Glutamatergic neuron (in vitro differentiated cells): Measurements from ENCODE around the gene CCS. TPM values are rescaled to one million over a fixed set of nuclear protein-coding genes. Genes with fewer than 3 reads are reported as not detected.

Experiments
- DNase-seq: peaks from one replicate; pipeline ENCODE4 v3.0.0; 2022
- H3K27ac Mint-ChIP-seq: one replicate; pipeline ENCODE4 v1.8.0; 2020; ENCODE audit warnings: mild to moderate bottlenecking, mixed read lengths, inconsistent platforms; ENCODE audit not compliant: unreplicated experiment
- H3K27me3 Mint-ChIP-seq: one replicate; pipeline ENCODE4 v1.8.0; 2020; ENCODE audit warnings: mild to moderate bottlenecking, moderate library complexity, mixed read lengths, inconsistent platforms; ENCODE audit not compliant: unreplicated experiment
- H3K36me3 Mint-ChIP-seq: one replicate; pipeline ENCODE4 v1.8.0; 2020; ENCODE audit warnings: mild to moderate bottlenecking, mixed read lengths, inconsistent platforms; ENCODE audit not compliant: unreplicated experiment
- H3K4me1 Mint-ChIP-seq: one replicate; pipeline ENCODE4 v1.8.0; 2020; ENCODE audit warnings: mild to moderate bottlenecking, low read depth, mixed read lengths, inconsistent platforms; ENCODE audit not compliant: unreplicated experiment
- H3K4me3 Mint-ChIP-seq: one replicate; pipeline ENCODE4 v1.8.0; 2020; ENCODE audit warnings: mild to moderate bottlenecking, mixed read lengths, inconsistent platforms; ENCODE audit not compliant: unreplicated experiment
- H3K9me3 Mint-ChIP-seq: one replicate; pipeline ENCODE4 v1.8.0; 2020; ENCODE audit warnings: mild to moderate bottlenecking, moderate library complexity, mixed read lengths, inconsistent platforms; ENCODE audit not compliant: unreplicated experiment
- total RNA-seq: library from RNA; stranded (reverse); fragmentation: NEBNext Ultra II Directional; extraction: Animal tissue kit (Norgen Biotek cat#: 25700); gene quantifications from one replicate; pipeline ENCODE4 v1.2.1, GENCODE V29; 2021; ENCODE audit not compliant: unreplicated experiment
- TF ChIP-seq, protein P1 (sequence below): fragments of 200-600 bp; sonication (generic); IDR thresholded peaks from one replicate; pipeline ENCODE4 v1.5.0; 2021; ENCODE audit not compliant: partially characterized antibody, unreplicated experiment

CCS gene
- total RNA-seq, 1 donor from 2014 or later: 65.1 TPM

DNA sequence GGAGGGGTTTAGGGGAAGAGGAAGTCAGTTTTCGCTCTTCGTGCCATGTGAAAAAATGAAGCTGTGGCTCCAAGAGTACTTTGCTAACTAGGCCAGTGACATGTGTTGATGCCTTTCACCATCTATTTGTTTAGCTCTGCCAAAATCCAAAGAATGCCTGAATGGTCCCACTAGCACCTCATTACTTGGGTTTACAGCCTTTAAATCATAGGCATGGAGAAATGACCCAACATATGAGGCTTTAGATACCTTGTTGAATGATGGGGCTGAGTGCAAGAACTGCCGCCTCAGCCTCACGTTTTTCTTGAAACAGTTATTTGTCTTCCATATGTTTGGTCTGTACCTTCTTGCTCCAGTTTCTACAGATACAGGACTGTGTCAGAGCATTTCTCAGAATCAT lies 53.8 kb downstream of the CCS start:
- Mint-ChIP-seq H3K27ac (no peak overlapping the region), H3K36me3 (no peaks in the 10 kb centered on the region), H3K4me1 (peaks cover 35% of the 10 kb centered on the region), H3K4me3 (peak overlapping the region; percentile 93), H3K9me3 (peaks cover 5% of the 10 kb centered on the region), H3K27me3 (peaks cover 5% of the 10 kb centered on the region)
- TF ChIP-seq, protein P1, sequence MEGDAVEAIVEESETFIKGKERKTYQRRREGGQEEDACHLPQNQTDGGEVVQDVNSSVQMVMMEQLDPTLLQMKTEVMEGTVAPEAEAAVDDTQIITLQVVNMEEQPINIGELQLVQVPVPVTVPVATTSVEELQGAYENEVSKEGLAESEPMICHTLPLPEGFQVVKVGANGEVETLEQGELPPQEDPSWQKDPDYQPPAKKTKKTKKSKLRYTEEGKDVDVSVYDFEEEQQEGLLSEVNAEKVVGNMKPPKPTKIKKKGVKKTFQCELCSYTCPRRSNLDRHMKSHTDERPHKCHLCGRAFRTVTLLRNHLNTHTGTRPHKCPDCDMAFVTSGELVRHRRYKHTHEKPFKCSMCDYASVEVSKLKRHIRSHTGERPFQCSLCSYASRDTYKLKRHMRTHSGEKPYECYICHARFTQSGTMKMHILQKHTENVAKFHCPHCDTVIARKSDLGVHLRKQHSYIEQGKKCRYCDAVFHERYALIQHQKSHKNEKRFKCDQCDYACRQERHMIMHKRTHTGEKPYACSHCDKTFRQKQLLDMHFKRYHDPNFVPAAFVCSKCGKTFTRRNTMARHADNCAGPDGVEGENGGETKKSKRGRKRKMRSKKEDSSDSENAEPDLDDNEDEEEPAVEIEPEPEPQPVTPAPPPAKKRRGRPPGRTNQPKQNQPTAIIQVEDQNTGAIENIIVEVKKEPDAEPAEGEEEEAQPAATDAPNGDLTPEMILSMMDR: no peak
- no peak for DNase-seq

DNA sequence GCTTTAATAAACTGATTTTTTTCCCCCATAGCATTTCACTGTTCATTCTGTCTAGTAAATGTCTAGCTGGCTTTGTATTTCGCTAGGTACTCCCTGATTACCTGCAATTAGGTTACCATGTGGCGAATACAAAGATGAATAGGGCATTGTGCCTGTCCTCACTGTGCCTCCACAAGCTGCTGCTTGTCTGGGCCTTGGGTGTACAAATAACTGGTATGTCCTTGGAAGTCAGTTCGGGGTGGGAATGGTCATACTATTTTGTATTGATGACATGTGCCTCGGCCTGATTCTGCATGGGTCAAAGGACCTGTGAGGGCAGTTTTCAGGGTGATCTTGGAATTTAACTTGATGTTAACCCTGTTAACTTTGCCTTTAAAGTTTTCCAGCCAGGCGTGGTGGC lies 56.9 kb downstream of the CCS start:
- TF ChIP-seq, protein P1: no peak
- no peak overlapping the region for H3K4me3 Mint-ChIP-seq
- no peak for DNase-seq
- H3K4me1 Mint-ChIP-seq: peaks cover 13% of the 10 kb centered on the region
- peaks cover 3% of the 10 kb centered on the region for H3K9me3 Mint-ChIP-seq
- H3K36me3 Mint-ChIP-seq: no peaks in the 10 kb centered on the region
- no peak overlapping the region for H3K27ac Mint-ChIP-seq
- peaks cover 2% of the 10 kb centered on the region for H3K27me3 Mint-ChIP-seq

DNA sequence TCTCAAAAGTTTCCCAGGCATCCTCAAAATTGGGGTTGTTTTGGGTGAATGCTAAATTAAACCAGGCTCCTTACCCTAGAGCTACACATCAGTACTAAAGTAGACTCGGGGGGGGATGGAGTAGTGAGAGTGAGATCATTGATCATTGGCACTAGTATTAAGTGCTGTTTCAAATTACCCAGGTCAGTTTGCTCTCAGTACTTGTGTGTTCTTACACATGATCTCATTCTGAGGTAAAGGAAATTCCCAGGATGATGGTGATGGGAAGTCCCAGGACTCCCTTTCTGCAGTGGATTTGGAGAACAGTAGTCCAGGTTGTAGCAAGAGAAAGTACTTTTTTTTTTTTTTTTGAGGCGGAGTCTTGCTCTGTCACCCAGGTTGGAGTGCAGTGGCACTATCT lies 58.0 kb downstream of the CCS start:
- no peak for DNase-seq
- TF ChIP-seq, protein P1: no peak
- no peak overlapping the region for H3K27ac Mint-ChIP-seq
- peaks cover 3% of the 10 kb centered on the region for H3K9me3 Mint-ChIP-seq
- no peaks in the 10 kb centered on the region for H3K36me3 Mint-ChIP-seq
- peaks cover 2% of the 10 kb centered on the region for H3K27me3 Mint-ChIP-seq
- H3K4me3 Mint-ChIP-seq: no peak overlapping the region
- H3K4me1 Mint-ChIP-seq: peaks cover 3% of the 10 kb centered on the region

DNA sequence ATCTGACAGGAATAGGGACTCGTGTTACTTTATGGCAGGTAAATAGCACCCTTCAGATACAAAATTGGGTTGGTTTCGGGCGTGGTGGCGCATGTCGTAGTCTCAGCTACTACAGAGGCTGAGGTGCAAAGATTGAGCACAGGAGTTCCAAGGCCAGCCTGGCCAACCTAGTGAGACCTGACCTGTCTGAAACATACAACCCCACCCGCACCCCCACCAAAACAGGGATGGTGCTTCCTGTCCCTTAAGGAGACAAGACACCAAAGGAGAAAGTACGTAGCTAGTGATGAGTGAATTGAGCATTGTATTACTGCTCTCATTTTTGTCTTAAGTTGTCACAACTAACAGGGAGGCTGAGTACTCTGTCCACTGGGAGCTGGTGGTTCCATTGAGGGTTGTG lies 59.7 kb downstream of the CCS start:
- no peak overlapping the region for H3K4me3 Mint-ChIP-seq
- peaks cover 1% of the 10 kb centered on the region for H3K9me3 Mint-ChIP-seq
- TF ChIP-seq, protein P1: no peak
- H3K27me3 Mint-ChIP-seq: peaks cover 2% of the 10 kb centered on the region
- DNase-seq: no peak
- H3K36me3 Mint-ChIP-seq: no peaks in the 10 kb centered on the region
- no peaks in the 10 kb centered on the region for H3K4me1 Mint-ChIP-seq
- no peak overlapping the region for H3K27ac Mint-ChIP-seq

DNA sequence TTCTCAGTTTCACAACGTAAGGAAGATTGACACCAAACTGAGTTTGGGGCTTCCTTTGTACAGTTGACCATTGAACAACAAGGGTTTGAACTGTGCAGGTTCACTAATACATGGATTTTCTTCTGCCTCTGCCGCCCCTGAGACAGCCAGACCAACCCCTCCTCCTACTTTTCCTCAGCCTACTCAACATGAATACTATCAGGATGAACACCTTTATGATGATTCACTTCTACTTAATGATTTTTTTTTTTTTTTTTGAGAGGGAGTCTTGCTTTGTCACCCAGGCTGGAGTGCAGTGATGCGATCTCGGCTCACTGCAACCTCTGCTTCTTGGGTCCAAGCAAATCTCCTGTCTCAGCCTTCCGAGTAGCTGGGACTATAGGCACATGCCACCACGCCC lies 60.1 kb downstream of the CCS start:
- no peak overlapping the region for H3K4me3 Mint-ChIP-seq

More for the DNA sequence above, 60.1 kb downstream of the CCS start:
- H3K27me3 Mint-ChIP-seq: peaks cover 2% of the 10 kb centered on the region
- TF ChIP-seq, protein P1: no peak
- no peaks in the 10 kb centered on the region for H3K36me3 Mint-ChIP-seq
- peaks cover 1% of the 10 kb centered on the region for H3K9me3 Mint-ChIP-seq
- H3K4me1 Mint-ChIP-seq: no peaks in the 10 kb centered on the region
- H3K27ac Mint-ChIP-seq: no peak overlapping the region
- no peak for DNase-seq

Other genes starting within 250 kb of the CCS start
- 44.0 TPM for gene BRMS1, start 248.1 kb upstream of the CCS start, total RNA-seq
- gene B4GAT1, start 245.6 kb upstream of the CCS start, total RNA-seq: 42.7 TPM
- gene SLC29A2, start 221.4 kb upstream of the CCS start, total RNA-seq: 2.8 TPM
- 0.78 TPM for gene NPAS4, start 172.2 kb upstream of the CCS start, total RNA-seq
- 27.5 TPM for gene MRPL11, start 154.3 kb upstream of the CCS start, total RNA-seq
- gene PELI3, start 126.3 kb upstream of the CCS start, total RNA-seq: 7.7 TPM
- gene DPP3, start 112.8 kb upstream of the CCS start, total RNA-seq: 72.0 TPM
- gene BBS1, start 82.5 kb upstream of the CCS start, total RNA-seq: 37.3 TPM
- gene ZDHHC24, start 47.1 kb upstream of the CCS start, total RNA-seq: 11.5 TPM
- gene ACTN3, start 46.3 kb upstream of the CCS start, total RNA-seq: 2.0 TPM
- 31.1 TPM for gene CTSF, start 24.6 kb upstream of the CCS start, total RNA-seq
- 0.51 TPM for gene CCDC87, start 122 bp upstream of the CCS start, total RNA-seq
- 89.2 TPM for gene RBM14, start 23.4 kb downstream of the CCS start, total RNA-seq
- gene RBM4, start 45.5 kb downstream of the CCS start, total RNA-seq: 244 TPM
- 61.2 TPM for gene RBM4B, start 84.7 kb downstream of the CCS start, total RNA-seq
- 371 TPM for gene SPTBN2, start 136.0 kb downstream of the CCS start, total RNA-seq